SU-DHL-6 (cell line): ENCODE data around the gene KYNU.

Experiments used
- CTCF ChIP-seq: fragments of 200-600 bp; sonication (generic); IDR thresholded peaks from one replicate; pipeline ENCODE4 v1.5.1; 2017; ENCODE audit warnings: antibody characterized with exemption, mild to moderate bottlenecking, low read length, moderate library complexity; ENCODE audit not compliant: insufficient read depth, poor library complexity, severe bottlenecking
- EZH2phosphoT487 ChIP-seq: fragments of 200-600 bp; sonication (generic), shearing (Covaris generic); conservative IDR thresholded peaks from 2 replicates; pipeline ENCODE4 v1.6.1; 2018; ENCODE audit warnings: mild to moderate bottlenecking, antibody characterized with exemption, low read length, moderate library complexity, mixed read lengths

GRCh38 chr2:142914507-142915313, 37.2 kb downstream of the KYNU start:
- TF ChIP-seq CTCF (no peak), EZH2phosphoT487 (no peak)
